NCI-H2081 (cell line): ENCODE results near the gene SP3.

Experiments
- DNase-seq, 2 experiments: peaks; one replicate each; lab custom pipeline; 2025; lab: John Stamatoyannopoulos, UW

Gene SP3

GRCh38 chr2:173966274-173967098 is 1.3 kb upstream of the SP3 start:
- DNase-seq, result no peak

DNA sequence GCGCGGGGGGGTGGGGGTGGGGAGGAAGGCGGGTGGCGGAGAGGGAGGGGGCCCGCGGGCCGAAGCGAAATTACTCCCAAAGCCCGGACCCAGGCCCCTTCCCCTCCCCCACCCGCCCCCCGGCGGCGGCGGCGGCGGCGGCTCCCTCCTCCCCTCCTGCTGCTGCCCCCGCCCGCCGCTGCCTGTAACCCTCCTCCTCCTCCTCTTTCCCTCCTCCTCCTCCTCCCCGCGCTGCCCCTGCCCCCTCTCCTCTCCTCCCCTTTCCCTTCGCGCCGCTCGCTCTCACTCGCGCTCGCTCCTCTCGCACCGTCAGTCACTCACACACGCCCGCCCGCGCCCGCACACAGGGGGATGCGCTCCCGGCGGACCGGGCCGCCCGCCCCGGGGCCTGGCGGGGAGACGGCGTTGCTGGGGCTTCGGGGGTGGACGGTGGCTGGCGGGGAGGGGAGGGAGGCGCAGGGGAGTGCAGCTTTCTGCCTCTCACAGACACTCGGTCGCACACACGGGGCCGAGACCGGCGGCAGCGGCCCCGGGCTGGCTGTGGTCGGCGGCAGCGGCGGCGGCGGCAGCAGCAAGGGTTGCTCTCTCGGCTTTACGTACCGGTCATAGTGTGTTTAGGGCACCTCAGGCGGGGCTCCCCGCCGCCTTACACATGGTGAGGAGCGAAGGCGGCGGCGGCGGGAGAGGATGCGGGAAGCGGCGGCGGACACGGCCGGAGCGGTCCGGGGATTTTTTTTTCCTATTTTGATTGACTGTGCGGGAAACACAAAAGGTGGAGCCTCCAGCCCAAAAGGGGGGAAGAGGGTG is 405 bp downstream of the SP3 start:
- DNase-seq, result peak; percentile 82 to 84

DNA sequence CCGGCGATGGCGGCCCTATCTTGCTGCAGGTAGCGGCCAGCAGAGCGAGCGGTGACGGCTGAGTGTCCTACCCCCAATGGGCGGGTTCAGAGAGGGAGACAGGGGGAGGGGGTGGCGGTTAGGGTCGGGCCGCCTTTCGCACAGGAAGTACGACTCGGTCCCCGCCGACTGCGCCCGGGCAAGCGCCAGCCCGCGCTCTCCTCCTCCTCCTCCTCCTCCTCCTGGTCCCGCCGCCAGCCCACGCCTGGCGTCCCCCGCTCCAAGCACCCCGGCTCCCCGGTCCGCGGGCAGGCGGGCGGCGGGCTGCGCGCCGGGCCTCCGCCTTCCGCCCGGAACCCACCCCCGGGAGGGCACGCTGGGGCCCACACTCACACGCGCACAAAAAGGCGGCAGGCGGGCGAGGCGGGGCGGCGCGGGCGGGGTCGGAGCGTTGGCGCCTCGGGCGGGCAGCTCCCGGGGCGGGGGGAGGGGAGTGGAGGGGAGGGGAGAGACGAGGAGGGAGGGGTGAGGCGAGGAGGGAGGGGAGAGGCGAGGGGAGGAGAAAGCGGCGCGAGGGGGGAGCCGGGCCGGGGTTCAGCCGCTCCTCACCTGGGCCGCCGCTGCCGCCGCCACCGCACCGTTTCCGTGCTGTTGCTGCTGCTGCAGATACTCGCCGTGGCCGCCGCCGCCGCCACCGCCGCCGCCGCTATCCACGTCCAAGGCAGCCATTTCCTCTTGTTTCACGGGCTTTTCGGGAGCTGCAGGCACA is 1.2 kb downstream of the SP3 start:
- peak; percentile 94 to 96 for DNase-seq

GRCh38 chr2:173963323-173963816 is 1.8 kb downstream of the SP3 start:
- peak; percentile 50 to 68 for DNase-seq

- DNase-seq, result peak in 1 of 2 experiments; percentile 11
Observed at GRCh38 chr2:173962583-173963110, 2.5 kb downstream of the SP3 start.

DNA sequence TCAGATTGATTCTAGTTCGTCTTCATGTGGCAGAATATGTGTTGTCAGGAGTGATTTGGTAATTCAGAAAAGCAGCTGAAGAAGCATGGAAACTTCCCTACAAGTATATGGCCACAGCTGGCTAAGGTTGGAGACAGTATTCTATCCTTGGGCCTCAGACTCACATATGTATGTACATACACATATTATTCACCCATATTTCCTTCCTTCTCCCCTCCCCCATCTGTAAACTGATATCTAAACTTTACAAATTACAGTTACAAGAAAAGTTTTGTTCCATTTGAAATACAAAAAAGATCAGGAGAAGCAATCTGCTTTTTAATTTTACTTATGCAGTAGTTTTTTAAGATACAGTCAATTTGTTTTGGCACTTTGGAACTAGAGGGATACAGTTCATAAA is 3.1 kb downstream of the SP3 start:
- DNase-seq, result no peak

GRCh38 chr2:173961346-173961705 is 3.8 kb downstream of the SP3 start:
- DNase-seq, result peak; percentile 46 to 86

GRCh38 chr2:173959909-173960308 is 5.3 kb downstream of the SP3 start:
- DNase-seq, result no peak

DNA sequence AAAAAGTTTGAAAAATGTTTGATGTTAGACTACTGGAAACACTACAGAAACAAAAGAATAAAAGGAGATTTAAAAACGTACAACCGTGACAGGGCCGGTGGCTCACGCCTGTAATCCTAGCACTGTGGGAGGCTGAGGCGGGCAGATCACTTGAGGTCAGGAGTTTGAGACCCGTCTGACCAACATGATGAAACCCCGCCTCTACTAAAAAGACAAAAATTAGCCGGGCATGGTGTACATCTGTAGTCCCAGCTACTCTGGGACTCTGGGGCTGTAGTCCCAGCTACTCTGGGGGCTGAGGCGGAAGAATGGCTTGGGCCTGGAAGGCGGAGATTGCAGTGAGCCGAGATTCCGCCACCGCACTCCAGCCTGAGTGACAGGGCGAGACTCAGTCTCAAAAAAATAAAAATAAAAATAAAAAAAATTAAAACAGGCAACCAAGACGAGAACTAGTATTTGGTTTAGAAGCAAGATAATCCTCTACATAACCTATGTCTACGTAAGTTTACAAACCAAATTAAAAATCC is 5.8 kb downstream of the SP3 start:
- DNase-seq, result no peak

- no peak for DNase-seq
Observed at GRCh38 chr2:173958198-173958846, 6.9 kb downstream of the SP3 start.

DNA sequence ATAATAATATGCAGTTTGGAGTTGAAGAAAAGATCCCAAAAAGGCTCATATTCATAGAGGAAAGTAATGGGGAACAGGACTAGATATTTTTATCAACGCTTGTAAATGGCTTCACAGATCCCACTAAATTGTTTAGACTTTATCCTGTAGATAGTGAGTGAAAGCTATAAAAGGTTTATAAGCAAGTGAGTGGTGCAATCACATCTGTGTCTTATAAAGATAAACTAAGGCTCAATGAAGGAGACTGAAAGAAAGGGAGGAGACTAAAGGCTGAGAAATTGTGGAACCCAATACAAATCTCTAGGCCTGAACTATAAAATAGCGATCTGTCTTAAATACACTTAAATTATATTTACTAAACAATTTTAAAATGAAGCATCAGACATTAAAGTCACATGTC is 7.7 kb downstream of the SP3 start:
- DNase-seq, result no peak

GRCh38 chr2:173956454-173956853 is 8.7 kb downstream of the SP3 start:
- no peak for DNase-seq

GRCh38 chr2:173955867-173956266 is 9.3 kb downstream of the SP3 start:
- no peak for DNase-seq

DNA sequence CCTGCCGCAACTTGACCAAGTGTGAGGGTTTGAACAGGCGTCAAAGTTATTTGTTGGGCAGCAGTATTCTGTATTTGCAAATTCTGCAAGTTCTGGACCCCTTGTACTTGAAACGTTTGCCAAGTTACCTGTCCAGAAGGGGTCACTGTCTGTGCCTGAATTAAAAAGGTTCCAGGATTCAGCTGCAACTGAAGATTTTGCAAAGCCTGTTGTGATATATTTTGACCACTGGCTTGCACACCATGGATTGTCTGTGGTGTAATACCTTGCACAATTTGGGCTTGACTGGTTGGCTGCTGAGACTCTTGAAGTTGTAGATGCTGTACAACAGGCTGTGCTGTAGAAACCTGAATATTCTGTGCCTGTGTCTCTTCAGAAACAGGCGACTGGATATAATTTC is 10.2 kb downstream of the SP3 start:
- DNase-seq, result no peak

- DNase-seq, result no peak
Observed at GRCh38 chr2:173953047-173953424, 12.1 kb downstream of the SP3 start.

GRCh38 chr2:173952267-173953046 is 12.7 kb downstream of the SP3 start:
- DNase-seq, result no peak

DNA sequence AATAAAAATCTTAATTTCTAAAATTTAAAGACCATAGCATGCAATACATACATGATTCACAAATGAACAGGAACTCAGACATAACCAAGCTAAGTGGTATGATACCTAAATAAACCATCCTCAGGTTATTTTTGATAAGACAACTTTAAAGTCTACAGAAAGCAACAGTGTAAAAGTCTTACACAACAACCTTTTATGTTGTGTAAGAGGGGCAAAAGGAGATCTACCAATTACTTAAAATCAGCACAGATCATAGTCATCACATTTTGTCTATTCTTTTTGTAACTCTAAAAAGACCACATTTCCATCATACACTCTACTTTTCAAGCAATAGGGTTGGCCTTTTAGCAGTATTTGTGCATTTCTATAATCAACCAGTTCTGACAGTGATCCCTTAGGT is 16.3 kb downstream of the SP3 start:
- DNase-seq, result no peak

GRCh38 chr2:173948198-173948597 is 17.0 kb downstream of the SP3 start:
- DNase-seq, result no peak

- DNase-seq, result no peak
Observed at GRCh38 chr2:173947131-173947530, 18.0 kb downstream of the SP3 start.

DNA sequence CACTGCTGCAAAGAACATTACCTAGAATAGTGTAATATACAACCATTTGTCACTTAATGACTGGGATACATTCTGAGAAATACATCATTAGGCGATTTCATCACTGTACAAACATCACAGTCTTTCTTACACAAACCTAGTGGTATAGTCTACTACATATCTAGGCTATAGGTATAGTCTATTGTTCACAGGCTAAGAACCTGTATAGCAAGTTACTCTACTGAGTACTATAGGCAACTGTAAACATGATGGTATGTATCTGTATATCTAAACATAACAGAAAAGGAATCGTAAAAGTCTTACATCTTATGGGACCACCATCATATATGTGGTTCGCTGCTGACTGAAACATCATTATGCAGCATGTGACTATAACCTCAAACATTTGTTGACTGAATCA is 21.4 kb downstream of the SP3 start:
- DNase-seq, result no peak
